Measurements from ENCODE around the gene NAPB.

NAPB gene

GRCh38 chr20:23341073-23341472 is 80.2 kb downstream of the NAPB start:
- no peak for DNase-seq

GRCh38 chr20:23340524-23340923 is 80.8 kb downstream of the NAPB start:
- peak; percentile 82 for DNase-seq

GRCh38 chr20:23339986-23340385 is 81.3 kb downstream of the NAPB start:
- no peak for DNase-seq

GRCh38 chr20:23337312-23337711 is 84.0 kb downstream of the NAPB start:
- no peak for DNase-seq

- DNase-seq: no peak
Measured at GRCh38 chr20:23336476-23336875, 84.8 kb downstream of the NAPB start.

- DNase-seq: no peak
Measured at GRCh38 chr20:23335521-23335920, 85.8 kb downstream of the NAPB start.

- DNase-seq: no peak
Measured at GRCh38 chr20:23334111-23334510, 87.2 kb downstream of the NAPB start.

- no peak for DNase-seq
Measured at GRCh38 chr20:23332467-23332866, 88.8 kb downstream of the NAPB start.

GRCh38 chr20:23331450-23332350 is 89.6 kb downstream of the NAPB start:
- no peak for DNase-seq

- no peak for DNase-seq
Measured at GRCh38 chr20:23327617-23328333, 93.5 kb downstream of the NAPB start.

GRCh38 chr20:23326774-23327173 is 94.5 kb downstream of the NAPB start:
- no peak for DNase-seq

- DNase-seq: no peak
Measured at GRCh38 chr20:23325107-23325506, 96.2 kb downstream of the NAPB start.
